HFFc6 (cell line): ENCODE results near the gene PTPN12. TPM values are rescaled to one million over a fixed set of nuclear protein-coding genes. Genes with fewer than 3 reads are reported as not detected.

Source experiments
- DNase-seq: peaks from one replicate; pipeline ENCODE4 v3.0.0-alpha.2; 2018
- H3K27ac Mint-ChIP-seq: 2 replicates; pipeline ENCODE4 v1.8.0; 2020; ENCODE audit warnings: mild to moderate bottlenecking, mixed read lengths
- H3K27me3 Mint-ChIP-seq: 2 replicates; pipeline ENCODE4 v1.8.0; 2021; ENCODE audit warnings: mild to moderate bottlenecking, moderate library complexity, mixed read lengths; ENCODE audit not compliant: insufficient read depth
- H3K36me3 Mint-ChIP-seq: 2 replicates; pipeline ENCODE4 v1.8.0; 2021; ENCODE audit warnings: low read depth, mixed read lengths
- H3K4me1 Mint-ChIP-seq: 2 replicates; pipeline ENCODE4 v1.8.0; 2020; ENCODE audit warnings: low read depth, mixed read lengths
- H3K4me3 Mint-ChIP-seq: 2 replicates; pipeline ENCODE4 v1.8.0; 2020; ENCODE audit warnings: mild to moderate bottlenecking, moderate library complexity, mixed read lengths
- H3K9me3 Mint-ChIP-seq: 2 replicates; pipeline ENCODE4 v1.8.0; 2020; ENCODE audit warnings: mild to moderate bottlenecking, mixed read lengths
- total RNA-seq, 6 experiments: library from RNA; stranded (reverse); fragmentation: NEBNext Ultra II Directional; extraction: Animal tissue kit (Norgen Biotek cat#: 25700); gene quantifications; 2 replicates in 1 of 6; 3 replicates in 5 of 6; pipeline ENCODE4 v1.2.3, GENCODE V29; 2021
- TF ChIP-seq, protein P1 (sequence below): fragments of 200-600 bp; sonication (generic); IDR thresholded peaks from 2 replicates; pipeline ENCODE4 v1.5.0; 2021; ENCODE audit warnings: antibody characterized with exemption, mild to moderate bottlenecking

The PTPN12 gene
- total RNA-seq, 6 experiments from 2014 or later: 50.7 to 62.1 (median 56.4) TPM

DNA sequence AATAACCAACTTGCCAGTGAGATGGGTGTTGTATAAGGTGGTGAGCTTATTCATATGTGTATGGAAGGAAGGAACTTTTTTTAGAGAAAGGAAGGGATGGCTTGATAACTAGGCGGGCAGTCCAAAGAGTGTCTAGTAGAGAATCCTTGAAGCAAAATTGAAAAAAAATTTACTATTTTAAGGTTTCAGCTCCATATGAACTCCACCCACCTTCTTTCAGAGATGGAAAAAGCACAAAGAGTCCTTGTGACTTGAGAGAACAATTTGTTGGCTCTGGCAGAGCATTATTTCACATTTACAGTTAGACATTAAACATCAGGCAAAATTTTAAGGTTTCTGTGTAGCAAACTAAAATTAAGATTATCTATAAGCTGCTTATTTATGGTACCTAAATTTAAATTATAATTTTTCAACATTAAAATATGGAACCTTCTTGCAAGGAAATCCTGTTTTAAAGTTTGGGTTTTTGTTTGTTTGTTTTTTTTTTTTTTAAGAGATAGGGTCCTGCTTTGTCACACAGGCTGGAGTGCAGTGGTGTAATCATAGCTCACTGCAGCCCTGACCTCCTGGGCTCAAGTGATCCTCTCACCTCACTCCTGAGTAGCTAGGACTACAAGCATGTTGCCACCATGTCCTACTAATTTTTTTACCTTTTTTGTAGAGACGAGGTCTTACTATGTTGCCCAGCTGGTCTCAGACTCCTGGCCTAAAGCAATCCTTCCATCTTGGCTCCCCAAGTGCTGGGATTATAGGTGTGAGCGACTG, 12.2 kb downstream of the PTPN12 start:
- Mint-ChIP-seq H3K4me3 (no peak overlapping the region), H3K27me3 (no peaks in the 10 kb centered on the region), H3K9me3 (no peaks in the 10 kb centered on the region), H3K36me3 (peaks cover 6% of the 10 kb centered on the region), H3K27ac (peak overlapping the region; percentile 58), H3K4me1 (peaks cover 81% of the 10 kb centered on the region)
- DNase-seq: no peak
- TF ChIP-seq, protein P1, sequence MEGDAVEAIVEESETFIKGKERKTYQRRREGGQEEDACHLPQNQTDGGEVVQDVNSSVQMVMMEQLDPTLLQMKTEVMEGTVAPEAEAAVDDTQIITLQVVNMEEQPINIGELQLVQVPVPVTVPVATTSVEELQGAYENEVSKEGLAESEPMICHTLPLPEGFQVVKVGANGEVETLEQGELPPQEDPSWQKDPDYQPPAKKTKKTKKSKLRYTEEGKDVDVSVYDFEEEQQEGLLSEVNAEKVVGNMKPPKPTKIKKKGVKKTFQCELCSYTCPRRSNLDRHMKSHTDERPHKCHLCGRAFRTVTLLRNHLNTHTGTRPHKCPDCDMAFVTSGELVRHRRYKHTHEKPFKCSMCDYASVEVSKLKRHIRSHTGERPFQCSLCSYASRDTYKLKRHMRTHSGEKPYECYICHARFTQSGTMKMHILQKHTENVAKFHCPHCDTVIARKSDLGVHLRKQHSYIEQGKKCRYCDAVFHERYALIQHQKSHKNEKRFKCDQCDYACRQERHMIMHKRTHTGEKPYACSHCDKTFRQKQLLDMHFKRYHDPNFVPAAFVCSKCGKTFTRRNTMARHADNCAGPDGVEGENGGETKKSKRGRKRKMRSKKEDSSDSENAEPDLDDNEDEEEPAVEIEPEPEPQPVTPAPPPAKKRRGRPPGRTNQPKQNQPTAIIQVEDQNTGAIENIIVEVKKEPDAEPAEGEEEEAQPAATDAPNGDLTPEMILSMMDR: no peak

DNA sequence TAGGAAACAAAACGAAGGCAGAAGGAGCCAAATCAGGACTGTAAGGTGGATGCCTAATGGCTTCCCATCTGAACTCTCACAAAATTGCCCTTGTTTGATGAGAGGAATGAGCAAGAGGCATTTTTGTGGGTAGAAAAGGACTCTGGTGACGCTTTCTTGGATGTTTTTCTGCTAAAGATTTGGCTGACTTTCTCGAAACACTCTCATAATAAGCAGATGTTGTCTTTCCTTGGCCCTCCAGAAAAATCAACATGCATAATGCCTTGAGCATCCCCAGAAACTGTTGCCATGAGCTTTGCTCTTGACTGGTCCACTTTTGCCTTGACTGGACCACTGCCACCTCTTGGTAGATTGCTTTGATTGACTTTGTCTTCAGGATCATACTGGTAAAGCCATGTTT, 13.5 kb downstream of the PTPN12 start:
- Mint-ChIP-seq H3K4me1 (peaks cover 85% of the 10 kb centered on the region), H3K27ac (peak overlapping the region; percentile 50; the same call in 1 of the 2 replicates), H3K9me3 (no peaks in the 10 kb centered on the region), H3K4me3 (no peak overlapping the region), H3K36me3 (peaks cover 17% of the 10 kb centered on the region), H3K27me3 (no peaks in the 10 kb centered on the region; the same call in 1 of the 2 replicates)
- DNase-seq: peak; percentile 65
- TF ChIP-seq, protein P1: 0 out of 2 replicates have a peak, but pooled peaks have one; percentile 13

DNA sequence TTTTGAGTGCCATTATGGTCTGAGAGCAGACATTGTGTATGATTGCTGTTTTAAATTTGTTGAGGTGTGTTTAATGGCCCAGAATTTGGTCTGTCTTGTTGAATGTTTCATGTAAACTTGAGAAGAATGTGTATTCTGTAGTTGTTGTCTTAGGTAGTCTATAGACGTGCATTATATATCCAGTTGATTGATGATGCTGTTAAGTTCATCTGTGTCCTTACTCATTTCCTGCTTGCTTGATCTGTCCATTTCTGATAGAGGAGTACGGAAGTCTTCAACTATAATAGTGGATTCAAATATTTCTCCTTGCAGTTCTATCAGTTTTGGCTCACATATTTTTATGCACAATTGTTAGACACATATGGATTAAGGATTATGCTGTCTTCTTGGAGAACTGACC, 16.0 kb downstream of the PTPN12 start:
- H3K27me3 Mint-ChIP-seq: no peaks in the 10 kb centered on the region; the same call in 1 of the 2 replicates
- TF ChIP-seq, protein P1: no peak
- H3K9me3 Mint-ChIP-seq: no peaks in the 10 kb centered on the region
- peak overlapping the region; percentile 20 for H3K4me3 Mint-ChIP-seq
- peaks cover 86% of the 10 kb centered on the region for H3K4me1 Mint-ChIP-seq
- peaks cover 26% of the 10 kb centered on the region for H3K36me3 Mint-ChIP-seq
- DNase-seq: no peak
- peak overlapping the region; percentile 32; the same call in 1 of the 2 replicates for H3K27ac Mint-ChIP-seq

DNA sequence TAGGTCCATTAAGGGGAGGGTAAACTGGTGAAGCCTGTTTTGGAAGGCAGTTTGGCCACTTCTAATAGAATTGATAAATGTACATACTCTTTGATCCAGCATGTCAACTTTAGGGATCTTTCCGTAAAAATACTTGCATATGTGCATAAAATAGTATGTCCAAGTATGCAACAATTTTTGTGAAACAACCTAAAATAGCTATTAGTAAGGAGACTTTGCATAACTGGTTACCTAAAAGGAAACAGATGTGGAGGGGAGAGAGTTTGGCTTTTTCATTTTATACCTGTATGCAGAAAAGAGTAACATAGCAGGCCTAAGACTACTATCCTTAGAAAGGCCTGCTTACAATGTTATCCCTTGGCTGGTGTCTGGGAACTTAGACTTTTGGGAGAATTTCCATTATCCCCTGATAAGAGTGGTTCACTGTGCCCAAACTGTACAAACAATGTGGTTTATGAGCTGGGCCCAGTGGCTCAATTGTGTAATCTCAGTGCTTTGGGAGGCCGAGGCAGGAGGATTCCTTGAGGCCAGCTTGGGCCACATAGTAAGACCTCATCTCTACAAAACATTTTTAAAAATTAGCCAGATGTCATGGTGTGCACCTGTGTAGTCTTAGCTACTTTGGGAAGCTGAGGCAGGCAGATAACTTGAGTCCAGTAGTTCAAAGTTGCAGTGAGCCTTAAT, 21.3 kb downstream of the PTPN12 start:
- Mint-ChIP-seq H3K4me1 (peaks cover 82% of the 10 kb centered on the region), H3K9me3 (no peaks in the 10 kb centered on the region), H3K27ac (no peak overlapping the region; the same call in 1 of the 2 replicates), H3K4me3 (no peak overlapping the region), H3K27me3 (no peaks in the 10 kb centered on the region; the same call in 1 of the 2 replicates), H3K36me3 (peaks cover 27% of the 10 kb centered on the region)
- DNase-seq: no peak
- TF ChIP-seq, protein P1: no peak

DNA sequence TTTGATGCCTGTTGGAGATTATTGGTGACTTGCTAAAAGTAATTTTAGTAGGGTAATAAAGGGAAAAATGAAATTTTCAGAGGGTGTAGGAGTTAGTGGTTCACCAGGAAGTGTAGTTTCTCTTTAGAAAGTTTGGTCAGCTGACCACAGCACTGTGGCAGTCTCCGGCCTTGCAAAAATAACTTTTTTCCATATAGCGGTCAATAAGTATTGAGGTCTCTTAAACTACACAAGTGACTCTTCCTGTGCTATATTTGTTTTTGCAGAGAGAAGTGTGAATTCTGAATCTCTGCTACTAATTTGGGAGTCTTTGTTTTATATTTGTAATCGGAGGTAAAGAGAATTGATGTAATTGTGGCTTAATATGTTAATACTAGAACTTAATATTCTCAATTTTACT, 24.3 kb downstream of the PTPN12 start:
- no peaks in the 10 kb centered on the region for H3K27me3 Mint-ChIP-seq
- no peak overlapping the region for H3K4me3 Mint-ChIP-seq
- TF ChIP-seq, protein P1: no peak
- no peaks in the 10 kb centered on the region for H3K9me3 Mint-ChIP-seq
- peaks cover 16% of the 10 kb centered on the region for H3K36me3 Mint-ChIP-seq
- no peak for DNase-seq
- peaks cover 75% of the 10 kb centered on the region for H3K4me1 Mint-ChIP-seq
- peak overlapping the region; percentile 39; the same call in 1 of the 2 replicates for H3K27ac Mint-ChIP-seq
